Esophagus muscularis mucosa (tissue), 3 donors: ENCODE measurements around the gene PRDX2.

Experiments used
- CTCF ChIP-seq, 3 experiments: fragments of 200-600 bp in 2 of 3; fragments of 450-650 bp in 1 of 3; sonication (generic) in 2 of 3; IDR thresholded peaks; one replicate each; pipeline ENCODE4 v1.5.1; 2017 to 2019; ENCODE audit warnings: antibody characterized with exemption in 3 of 3, mild to moderate bottlenecking in 2 of 3, moderate library complexity in 1 of 3
- POLR2A ChIP-seq: fragments of 450-650 bp; IDR thresholded peaks from one replicate; pipeline ENCODE4 v1.6.1; 2017; ENCODE audit warnings: antibody characterized with exemption, moderate library complexity, mild to moderate bottlenecking, low read depth

- TF ChIP-seq POLR2A (no peak), CTCF (IDR thresholded peaks at IDR 0.05) (no peak)
Observed at GRCh38 chr19:12759686-12760085, 41.9 kb downstream of the PRDX2 start.
